Sigmoid colon (tissue), 4 donors: ENCODE results near the gene HELZ.

Experiments
- CTCF ChIP-seq, 4 experiments: fragments of 450-650 bp in 3 of 4; fragments of 200-600 bp in 1 of 4; IDR thresholded peaks; one replicate each; pipeline ENCODE4 v1.5.1; 2016 to 2019; ENCODE audit warnings: antibody characterized with exemption in 4 of 4, mild to moderate bottlenecking in 3 of 4, moderate library complexity in 2 of 4
- EP300 ChIP-seq, 4 donors: sonication (generic); formaldehyde crosslinking; IDR thresholded peaks; one replicate each; pipeline ENCODE4 v1.6.1; 2017; ENCODE audit warnings: antibody characterized with exemption in 4 of 4
- POLR2A ChIP-seq, 2 donors: fragments of 450-650 bp; IDR thresholded peaks; one replicate each; pipeline ENCODE4 v1.6.1; 2016; ENCODE audit warnings: antibody characterized with exemption in 2 of 2, mild to moderate bottlenecking in 2 of 2, moderate library complexity in 2 of 2
- POLR2AphosphoS5 ChIP-seq, 4 donors: sonication (generic); formaldehyde crosslinking; IDR thresholded peaks; one replicate each; pipeline ENCODE4 v1.6.1; 2017; ENCODE audit warnings: antibody characterized with exemption in 4 of 4

DNA sequence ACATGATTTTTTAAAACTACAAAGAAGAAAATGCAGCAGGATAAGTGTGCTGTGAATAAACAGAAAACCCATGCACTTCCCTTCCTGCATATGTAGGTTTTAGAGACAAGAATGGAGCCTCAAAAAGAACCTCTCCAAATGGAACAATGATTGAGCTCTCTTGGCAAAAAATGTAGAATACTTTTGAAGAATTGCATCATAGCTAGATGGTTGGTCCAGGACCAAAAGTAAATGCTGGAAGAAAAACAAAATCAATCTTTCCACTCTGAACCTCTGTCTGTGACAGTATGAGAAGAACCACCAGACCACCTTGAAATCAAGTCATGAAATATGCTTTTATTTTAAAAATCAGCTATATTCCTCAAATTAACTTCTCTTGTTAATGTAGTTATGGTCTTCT, 17.5 kb downstream of the HELZ start:
- no peak for TF ChIP-seq CTCF (IDR thresholded peaks at IDR 0.05)
- TF ChIP-seq EP300 (IDR thresholded peaks at IDR 0.05) = no peak
- no peak for TF ChIP-seq POLR2A (IDR thresholded peaks at IDR 0.05)
- no peak for TF ChIP-seq POLR2AphosphoS5 (IDR thresholded peaks at IDR 0.05)
